HepG2 (cell line): ENCODE results near the gene XPR1. TPM values are rescaled to one million over a fixed set of nuclear protein-coding genes. Genes with fewer than 3 reads are reported as not detected.

Source experiments
- AKNA ChIP-seq: sonication (generic); formaldehyde crosslinking; IDR thresholded peaks from 2 replicates; pipeline ENCODE4 v1.4.0; 2020; ENCODE audit warnings: missing genetic modification reagents, borderline replicate concordance
- HBP1 ChIP-seq: IDR thresholded peaks from 2 replicates; pipeline ENCODE4 v1.6.1; 2016; ENCODE audit warnings: low read depth, control low read depth
- HNRNPH1 ChIP-seq: fragments of 200-400 bp; formaldehyde crosslinking; optimal IDR thresholded peaks from 2 replicates; pipeline ENCODE3; 2017; ENCODE audit warnings: mild to moderate bottlenecking, low read depth, low read length
- KDM6A ChIP-seq: IDR thresholded peaks from 2 replicates; pipeline ENCODE4 v1.6.1; 2016; ENCODE audit warnings: low read depth
- NKX3-1 ChIP-seq: sonication (generic); formaldehyde crosslinking; IDR thresholded peaks from 2 replicates; pipeline ENCODE4 v1.5.0; 2020; ENCODE audit warnings: missing genetic modification reagents
- RBM22 ChIP-seq: fragments of 200-400 bp; formaldehyde crosslinking; optimal IDR thresholded peaks from 2 replicates; pipeline ENCODE3; 2017; ENCODE audit warnings: mild to moderate bottlenecking, low read length, moderate library complexity
- TFDP1 ChIP-seq: IDR thresholded peaks from 2 replicates; pipeline ENCODE4 v1.6.1; 2016; ENCODE audit warnings: missing compliant biosample characterization, missing genetic modification reagents, borderline replicate concordance
- YEATS2 ChIP-seq: sonication (generic); formaldehyde crosslinking; IDR thresholded peaks from 2 replicates; pipeline ENCODE4 v1.4.0; 2020; ENCODE audit warnings: missing genetic modification reagents, borderline replicate concordance
- ZBTB33 ChIP-seq: sonication (generic); formaldehyde crosslinking; IDR thresholded peaks from 2 replicates; pipeline ENCODE4 v1.4.0; 2020; ENCODE audit warnings: missing genetic modification reagents
- ZGPAT ChIP-seq: IDR thresholded peaks from 2 replicates; pipeline ENCODE4 v1.6.1; 2016; ENCODE audit warnings: mild to moderate bottlenecking
- ZNF276 ChIP-seq: sonication (generic); formaldehyde crosslinking; IDR thresholded peaks from 2 replicates; pipeline ENCODE4 v1.4.0; 2020; ENCODE audit warnings: mild to moderate bottlenecking, low read depth, missing genetic modification reagents
- ZNF34 ChIP-seq: sonication (generic); formaldehyde crosslinking; IDR thresholded peaks from 2 replicates; pipeline ENCODE4 v1.4.0; 2020; ENCODE audit warnings: mild to moderate bottlenecking, missing genetic modification reagents, borderline replicate concordance
- ZNF383 ChIP-seq: sonication (generic); formaldehyde crosslinking; IDR thresholded peaks from 2 replicates; pipeline ENCODE4 v1.4.0; 2020; ENCODE audit warnings: missing genetic modification reagents, mild to moderate bottlenecking, borderline replicate concordance
- ZNF616 ChIP-seq: sonication (generic); formaldehyde crosslinking; IDR thresholded peaks from 2 replicates; pipeline ENCODE4 v1.5.0; 2020; ENCODE audit warnings: low read depth, mild to moderate bottlenecking, missing genetic modification reagents
- ZSCAN9 ChIP-seq: IDR thresholded peaks from 2 replicates; pipeline ENCODE4 v1.6.1; 2016; ENCODE audit warnings: borderline replicate concordance
- polyA plus RNA-seq, 8 experiments: library from polyadenylated mRNA; depleted of rRNA in 3 of 8; stranded (reverse) in 7 of 8; unstranded in 1 of 8; fragments of >200 nt; fragmentation: Illumina TruSeq in 4 of 8; extraction: Trizol in 4 of 8; gene quantifications; 2 replicates each; pipeline versions ENCODE4 v1.2.1 to v1.2.3, GENCODE V29; 2011 to 2016; ENCODE audit warnings: low read depth in 4 of 8, missing spikeins in 1 of 8, mixed read lengths in 1 of 8; ENCODE audit not compliant: insufficient read depth in 1 of 8
- total RNA-seq, 5 experiments: library from RNA; depleted of rRNA; stranded (reverse); fragments of >200 nt; fragmentation: Illumina TruSeq; extraction: Trizol; gene quantifications; 2 replicates each; pipeline ENCODE4 v1.2.3, GENCODE V29; 2016; ENCODE audit warnings: low read depth in 1 of 5

Gene XPR1
- total and polyA plus RNA-seq, 2 of the 13 experiments (the other 11 are each of a cell fraction or from before 2014, with no cell fraction given): 22.3 to 23.6 TPM

GRCh38 chr1:180925471-180926051, 293.7 kb downstream of the XPR1 start (continued):
- TF ChIP-seq ZNF34 (CRISPR knock-in tag): no peak
- TF ChIP-seq ZSCAN9: 0 out of 2 replicates have a peak, but pooled peaks have one; percentile 28
- no peak for TF ChIP-seq ZNF383
- no peak for TF ChIP-seq ZBTB33 (CRISPR knock-in tag)
- 0 out of 2 replicates have a peak, but pooled peaks have one; percentile 29 for TF ChIP-seq ZGPAT
- TF ChIP-seq TFDP1 (CRISPR knock-in tag): peak; percentile 63; the same call in 1 of the 2 replicates
- TF ChIP-seq KDM6A (CRISPR knock-in tag): peak; percentile 73
- TF ChIP-seq RBM22: no peak
- TF ChIP-seq YEATS2 (CRISPR knock-in tag): no peak
- TF ChIP-seq AKNA (CRISPR knock-in tag): no peak
- TF ChIP-seq HBP1 (CRISPR knock-in tag): no peak
- no peak for TF ChIP-seq HNRNPH1
- no peak; the same call in 1 of the 2 replicates for TF ChIP-seq ZNF276 (CRISPR knock-in tag)
- no peak for TF ChIP-seq NKX3-1 (CRISPR knock-in tag)
- no peak; the same call in 1 of the 2 replicates for TF ChIP-seq ZNF616 (CRISPR knock-in tag)
